ENCODE data around the gene CASZ1. TPM values are rescaled to one million over a fixed set of nuclear protein-coding genes. Genes with fewer than 3 reads are reported as not detected.

CASZ1 gene
- polyA plus RNA-seq, 3 donors, result 3.0 to 3.7 (median 3.4) TPM

DNA sequence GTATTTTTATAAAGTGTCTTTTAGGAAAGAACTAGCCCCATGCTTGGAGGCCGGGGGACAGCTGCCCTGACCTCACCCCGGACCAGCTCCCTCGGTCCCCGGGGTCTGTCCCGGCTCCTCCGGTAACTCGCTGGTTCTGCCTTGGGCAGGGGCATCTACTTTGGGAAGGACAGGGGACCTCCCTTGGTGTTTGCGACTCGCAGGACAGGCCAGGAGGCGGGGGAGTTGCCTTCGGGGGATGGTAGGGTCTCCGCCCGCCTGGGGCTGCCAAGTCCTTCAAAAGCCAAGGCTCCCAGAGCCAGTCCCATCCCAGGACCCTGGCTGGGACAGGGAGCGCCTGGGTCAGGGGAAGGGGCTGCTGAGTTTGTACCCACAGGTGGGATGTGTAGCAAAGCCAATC, 163.8 kb downstream of the CASZ1 start:
- H3K27ac ChIP-seq (ENCODE audit: low read depth, low read length), result no peak overlapping the region
- WGBS, 3 donors, result 83 to 95% (median 85%) methylated on average over 14 of the region's 14 CpGs

- no peak overlapping the region for H3K27ac ChIP-seq (ENCODE audit: low read depth, low read length)
- WGBS, 3 donors, result 70 to 85% (median 79%) methylated on average over 14 of the region's 14 CpGs
These were observed 164.4 kb downstream of the CASZ1 start for GRCh38 chr1:10631811-10632593.

- 83 to 93% (median 88%) methylated on average over 20 of the region's 20 CpGs for WGBS, 3 donors
- H3K27ac ChIP-seq (ENCODE audit: low read depth, low read length), result no peak overlapping the region
These were observed 165.2 kb downstream of the CASZ1 start for GRCh38 chr1:10631121-10631810.

GRCh38 chr1:10630661-10631120, 165.8 kb downstream of the CASZ1 start:
- no peak overlapping the region for H3K27ac ChIP-seq (ENCODE audit: low read depth, low read length)
- WGBS, 3 donors, result 84 to 96% (median 90%) methylated on average over 13 of the region's 13 CpGs

GRCh38 chr1:10629816-10630571, 166.5 kb downstream of the CASZ1 start:
- 92 to 94% (median 93%) methylated on average over 27 to 36 of the region's 36 CpGs for WGBS, 3 donors
- no peak overlapping the region for H3K27ac ChIP-seq (ENCODE audit: low read depth, low read length)

DNA sequence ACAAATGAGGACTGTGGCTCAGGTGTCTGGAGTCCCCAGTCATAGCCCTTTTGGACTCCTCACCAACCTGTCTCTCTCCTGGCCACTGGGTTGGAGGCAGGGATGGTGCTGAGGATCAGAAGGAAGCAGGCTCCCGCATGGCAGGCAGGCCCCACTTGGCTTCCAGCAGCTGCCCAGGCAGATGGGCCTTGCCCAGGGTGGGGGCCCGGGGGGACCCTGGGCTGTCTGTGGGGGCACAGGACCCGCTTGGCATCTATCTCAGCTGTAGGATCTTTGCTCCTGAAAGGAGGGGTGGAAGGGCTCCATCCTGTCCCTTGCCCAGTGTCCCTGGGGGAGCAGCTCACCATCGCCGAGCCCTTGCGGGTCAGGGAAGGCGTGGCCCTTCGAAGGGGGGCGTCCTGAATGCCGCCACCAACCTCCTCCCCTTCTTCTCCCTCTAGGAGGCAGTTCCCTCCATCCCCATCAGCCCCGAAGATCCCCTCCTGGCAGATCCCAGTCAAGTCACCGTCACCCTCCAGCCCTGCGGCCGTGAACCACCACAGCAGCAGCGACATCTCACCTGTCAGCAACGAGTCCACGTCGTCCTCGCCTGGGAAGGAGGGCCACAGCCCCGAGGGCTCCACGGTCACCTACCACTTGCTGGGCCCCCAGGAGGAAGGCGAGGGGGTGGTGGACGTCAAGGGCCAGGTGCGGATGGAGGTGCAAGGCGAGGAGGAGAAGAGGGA, 167.2 kb downstream of the CASZ1 start:
- no peak overlapping the region for H3K27ac ChIP-seq (ENCODE audit: low read depth, low read length)
- WGBS, 3 donors, result 89 to 96% (median 93%) methylated on average over 22 to 25 of the region's 25 CpGs

- 36 to 57% (median 50%) methylated on average over 7 of the region's 7 CpGs for WGBS, 3 donors
- no peak overlapping the region for H3K27ac ChIP-seq (ENCODE audit: low read depth, low read length)
These were observed 167.8 kb downstream of the CASZ1 start for GRCh38 chr1:10628685-10629084.

GRCh38 chr1:10626791-10627410, 169.5 kb downstream of the CASZ1 start:
- H3K27ac ChIP-seq (ENCODE audit: low read depth, low read length), result no peak overlapping the region
- 89 to 92% (median 91%) methylated on average over 22 of the region's 22 CpGs for WGBS, 3 donors

GRCh38 chr1:10626131-10626731, 170.2 kb downstream of the CASZ1 start:
- H3K27ac ChIP-seq (ENCODE audit: low read depth, low read length), result no peak overlapping the region
- 90 to 91% (median 91%) methylated on average over 13 of the region's 13 CpGs for WGBS, 3 donors

DNA sequence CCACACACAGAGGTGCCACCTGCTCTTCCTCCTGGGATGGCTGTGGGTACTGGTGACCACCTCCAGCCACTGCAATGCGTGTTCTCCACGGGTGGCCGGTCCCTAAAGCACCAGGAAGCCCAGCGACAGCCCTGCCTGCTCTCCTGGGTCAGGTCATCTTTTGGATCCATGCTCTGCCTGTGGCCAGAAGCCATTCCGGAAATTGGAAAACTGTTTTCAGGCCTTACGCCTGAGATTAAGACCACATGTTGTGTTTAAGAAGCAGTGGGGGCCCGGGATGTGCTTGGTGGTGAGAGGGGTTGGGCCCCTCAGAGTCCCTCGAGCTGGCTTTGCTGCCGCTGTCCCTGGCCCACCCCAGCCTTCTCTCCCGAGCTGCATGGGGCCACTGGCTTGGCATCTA, 170.9 kb downstream of the CASZ1 start:
- H3K27ac ChIP-seq (ENCODE audit: low read depth, low read length), result no peak overlapping the region
- WGBS, 3 donors, result 78 to 92% (median 83%) methylated on average over 10 of the region's 10 CpGs

DNA sequence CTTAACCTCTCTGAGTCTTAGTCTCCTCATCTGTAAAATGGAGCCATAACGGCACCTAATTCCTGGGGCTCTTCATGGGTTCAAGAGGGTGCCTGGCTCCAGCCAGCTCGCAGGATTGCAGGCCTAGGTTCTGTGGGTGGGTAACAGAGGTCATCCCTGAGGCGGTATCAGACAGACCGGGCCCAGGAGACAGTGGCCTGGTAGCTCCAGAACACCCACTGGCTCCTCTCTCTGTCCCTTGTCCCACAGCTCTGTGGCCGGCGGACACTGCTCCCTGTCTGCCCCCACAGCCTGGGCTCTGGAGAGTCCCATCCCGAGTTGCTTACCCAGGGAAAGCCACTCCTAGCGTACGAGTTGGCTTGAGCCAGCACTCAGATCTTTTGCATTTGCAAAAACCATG, 171.4 kb downstream of the CASZ1 start:
- 90 to 96% (median 93%) methylated on average over 9 of the region's 9 CpGs for WGBS, 3 donors
- no peak overlapping the region for H3K27ac ChIP-seq (ENCODE audit: low read depth, low read length)

GRCh38 chr1:10624256-10625050, 172.0 kb downstream of the CASZ1 start:
- H3K27ac ChIP-seq (ENCODE audit: low read depth, low read length), result no peak overlapping the region
- WGBS, 3 donors, result 93 to 95% (median 94%) methylated on average over 26 of the region's 26 CpGs

- no peak overlapping the region for H3K27ac ChIP-seq (ENCODE audit: low read depth, low read length)
These were observed 172.7 kb downstream of the CASZ1 start for GRCh38 chr1:10623686-10624145.

DNA sequence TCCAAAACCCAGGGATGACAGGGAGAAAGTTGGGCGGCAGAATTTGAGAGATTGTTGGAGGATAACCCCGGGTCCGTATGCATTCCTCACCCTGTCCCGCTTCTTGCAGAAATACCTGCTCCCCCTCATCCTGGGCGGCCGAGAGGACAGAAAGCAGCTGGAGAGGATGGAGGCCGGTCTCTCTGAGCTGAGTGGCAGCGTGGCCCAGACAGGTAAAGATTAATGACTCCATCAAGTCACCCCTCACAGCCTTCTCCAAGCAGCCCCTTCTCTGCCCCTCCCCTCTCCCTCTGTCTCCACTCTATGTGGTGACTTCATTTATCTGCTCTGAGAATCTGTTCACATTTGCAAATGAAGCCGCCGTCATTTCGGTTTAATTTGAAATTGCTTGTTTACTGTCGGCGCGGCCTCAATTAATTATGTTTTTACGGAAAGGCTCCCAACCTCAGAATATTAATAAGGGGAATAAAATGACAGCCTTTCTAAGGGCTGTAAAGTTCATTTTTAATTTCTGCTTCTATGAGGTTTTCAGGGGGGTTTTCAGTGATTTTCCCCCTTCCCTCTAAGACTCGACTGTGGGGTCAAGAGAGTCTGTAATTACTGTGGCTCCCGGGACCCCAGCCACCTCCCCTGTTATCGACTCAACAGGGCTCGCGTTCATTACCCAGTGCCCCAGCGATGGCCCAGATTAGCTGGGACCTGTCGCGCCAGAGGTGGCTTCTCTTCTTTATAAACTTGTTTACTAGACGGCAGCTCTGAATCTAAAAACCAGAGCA, 173.3 kb downstream of the CASZ1 start:
- no peak overlapping the region for H3K27ac ChIP-seq (ENCODE audit: low read depth, low read length)
- 94 to 96% (median 96%) methylated on average over 24 of the region's 24 CpGs for WGBS, 3 donors

More at GRCh38 chr1:10623686-10624145, 172.7 kb downstream of the CASZ1 start:
- 94 to 95% (median 95%) methylated on average over 12 of the region's 12 CpGs for WGBS, 3 donors

DNA sequence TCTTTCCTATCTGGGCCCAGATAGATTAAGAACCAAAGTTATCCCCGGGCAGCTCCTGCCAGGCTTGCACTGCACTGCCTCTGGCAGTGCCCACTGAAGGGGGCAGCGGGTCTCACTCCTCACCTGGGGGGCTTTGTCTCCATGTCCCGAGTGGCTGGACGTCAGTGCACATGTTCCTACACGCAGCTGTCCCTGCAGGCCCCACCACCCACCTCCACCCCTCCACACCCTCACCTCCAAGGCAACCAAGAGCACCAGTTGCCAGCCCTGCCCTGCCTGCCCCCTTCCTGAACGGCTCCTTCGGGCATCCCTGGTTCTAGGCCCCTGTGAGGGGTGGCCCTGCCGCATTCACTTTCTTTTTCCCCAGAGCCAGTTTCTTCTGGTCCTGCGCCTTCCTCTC, 174.5 kb downstream of the CASZ1 start:
- H3K27ac ChIP-seq (ENCODE audit: low read depth, low read length), result no peak overlapping the region
- WGBS, 3 donors, result 86 to 95% (median 90%) methylated on average over 9 of the region's 9 CpGs

- no peak overlapping the region for H3K27ac ChIP-seq (ENCODE audit: low read depth, low read length)
- WGBS, 3 donors, result 93 to 97% (median 96%) methylated on average over 12 of the region's 12 CpGs
These were observed 175.7 kb downstream of the CASZ1 start for GRCh38 chr1:10620776-10621175.
